H1 (cell line): ENCODE data around the gene IQCC. TPM values are rescaled to one million over a fixed set of nuclear protein-coding genes. Genes with fewer than 3 reads are reported as not detected.
A peak's percentile ranks its signal among the peaks of the same experiment; 100 is the strongest.

Experiments
- ATF3 ChIP-seq: IDR thresholded peaks from 2 replicates; pipeline ENCODE4 v1.6.1; 2011; ENCODE audit warnings: low read depth, mild to moderate bottlenecking, low read length; ENCODE audit not compliant: insufficient read depth
- CHD7 ChIP-seq: fragments of 300-600 bp; sonication (generic); IDR thresholded peaks from 2 replicates; pipeline ENCODE4 v1.7.1; 2012; ENCODE audit warnings: low read length, moderate library complexity, mild to moderate bottlenecking, inconsistent platforms; ENCODE audit not compliant: insufficient replicate concordance
- JUND ChIP-seq: IDR thresholded peaks from 2 replicates; pipeline ENCODE4 v1.6.1; 2011; ENCODE audit warnings: mild to moderate bottlenecking, improper control_type of control experiment, low read length
- MAX ChIP-seq: IDR thresholded peaks from 2 replicates; pipeline ENCODE4 v1.6.1; 2012; ENCODE audit warnings: inconsistent platforms
- PHF8 ChIP-seq: fragments of 200-600 bp; sonication (generic); conservative IDR thresholded peaks from 2 replicates; pipeline ENCODE4 v1.7.1; 2012; ENCODE audit warnings: low read depth, mild to moderate bottlenecking, inconsistent platforms, low read length, moderate library complexity
- RBBP5 ChIP-seq: IDR thresholded peaks from 2 replicates; pipeline ENCODE4 v1.7.1; 2012; ENCODE audit warnings: low read depth, mild to moderate bottlenecking, inconsistent platforms, low read length, moderate library complexity, borderline replicate concordance
- SAP30 ChIP-seq: fragments of 300-600 bp; sonication (generic); IDR thresholded peaks from 2 replicates; pipeline ENCODE4 v1.7.1; 2012; ENCODE audit warnings: low read length, moderate library complexity, mild to moderate bottlenecking, inconsistent platforms; ENCODE audit not compliant: insufficient read depth, insufficient replicate concordance
- SIN3A ChIP-seq, 2 experiments: IDR thresholded peaks in 1 of 2; conservative IDR thresholded peaks in 1 of 2; 2 replicates each; pipeline ENCODE4 v1.6.1; 2011 to 2012; ENCODE audit warnings: low read length in 2 of 2, improper control_type of control experiment in 1 of 2, low read depth in 1 of 2, mild to moderate bottlenecking in 1 of 2
- polyA plus RNA-seq, 7 experiments: library from polyadenylated mRNA; depleted of rRNA in 3 of 7; stranded (reverse) in 5 of 7; unstranded in 2 of 7; fragments of >200 nt in 5 of 7; fragments of 200-250 nt in 2 of 7; gene quantifications; 1 replicate in 5 of 7; 2 replicates in 1 of 7; 4 replicates in 1 of 7; pipeline versions ENCODE4 v1.2.1 to v1.2.3, GENCODE V29; 2011 to 2013; ENCODE audit warnings: missing spikeins in 2 of 7, mixed read lengths in 2 of 7
- total RNA-seq: library from RNA; stranded (reverse); fragmentation: NEBNext Ultra II Directional; extraction: Animal tissue kit (Norgen Biotek cat#: 25700); gene quantifications from 2 replicates; pipeline ENCODE4 v1.2.1, GENCODE V29; 2021

Gene IQCC
- total and polyA plus RNA-seq, 2 of the 8 experiments (the other 6 are each of a cell fraction or from before 2014, with no cell fraction given) = 2.5 to 4.2 TPM

GRCh38 chr1:32240140-32240951 lies 34.9 kb downstream of the IQCC start (continued):
- TF ChIP-seq CHD7 = no peak
- TF ChIP-seq RBBP5 = peak; percentile 83; the same call in 1 of the 2 replicates
- no peak for TF ChIP-seq ATF3
- TF ChIP-seq JUND = no peak
- TF ChIP-seq PHF8 = 0 out of 2 replicates have a peak, but pooled peaks have one; percentile 4
- peak; percentile 90 for TF ChIP-seq MAX
- TF ChIP-seq SIN3A (conservative IDR thresholded peaks at IDR 0.05 in 1 of 2, IDR thresholded peaks at IDR 0.05 in 1 of 2; ENCODE audit: low read depth in 1 of 2, low read length in 2 of 2) = peak in 1 of 2 experiments; percentile 61; a peak in 1 of 4 replicates
- TF ChIP-seq SAP30 = peak; percentile 64
